Urinary bladder (tissue), 4 donors: Measurements from ENCODE around the gene TRMT1L. TPM values are rescaled to one million over a fixed set of nuclear protein-coding genes. Genes with fewer than 3 reads are reported as not detected.

ENCODE experiments used
- DNase-seq: peaks from one replicate; pipeline ENCODE4 v3.0.0-alpha.2; 2015; ENCODE audit errors: extremely low spot score
- H3K27ac ChIP-seq: one replicate; pipeline ENCODE4 v1.5.1; 2013; ENCODE audit warnings: low read depth, mild to moderate bottlenecking, moderate library complexity
- H3K36me3 ChIP-seq: one replicate; pipeline ENCODE4 v1.6.1; 2013; ENCODE audit warnings: mild to moderate bottlenecking, moderate library complexity; ENCODE audit not compliant: insufficient read depth
- H3K4me1 ChIP-seq: one replicate; pipeline ENCODE4 v1.6.1; 2013; ENCODE audit warnings: mild to moderate bottlenecking, moderate library complexity; ENCODE audit not compliant: insufficient read depth
- H3K4me3 ChIP-seq: one replicate; pipeline ENCODE4 v1.5.1; 2013; ENCODE audit warnings: low read depth, low read length
- WGBS: extraction: QIAGEN DNeasy Blood & Tissue Kit; methylation state at CpG from one replicate; pipeline ENCODE4 v1.1.7; 2013; 5-methylcytosine and 5-hydroxymethylcytosine counted together
- polyA plus RNA-seq: library from polyadenylated mRNA; stranded (reverse); fragments of 200-250 nt; gene quantifications from one replicate; pipeline ENCODE4 v1.2.3, GENCODE V29; 2013
- total RNA-seq: library from RNA; depleted of rRNA; stranded (reverse); fragments of >200 nt; gene quantifications from one replicate; pipeline ENCODE4 v1.2.3, GENCODE V29; 2014
- donor health status: healthy with polysubstance abuse.
- donor health status: healthy.

The TRMT1L gene
- total and polyA plus RNA-seq, 2 donors: 14.1 to 33.1 TPM

DNA sequence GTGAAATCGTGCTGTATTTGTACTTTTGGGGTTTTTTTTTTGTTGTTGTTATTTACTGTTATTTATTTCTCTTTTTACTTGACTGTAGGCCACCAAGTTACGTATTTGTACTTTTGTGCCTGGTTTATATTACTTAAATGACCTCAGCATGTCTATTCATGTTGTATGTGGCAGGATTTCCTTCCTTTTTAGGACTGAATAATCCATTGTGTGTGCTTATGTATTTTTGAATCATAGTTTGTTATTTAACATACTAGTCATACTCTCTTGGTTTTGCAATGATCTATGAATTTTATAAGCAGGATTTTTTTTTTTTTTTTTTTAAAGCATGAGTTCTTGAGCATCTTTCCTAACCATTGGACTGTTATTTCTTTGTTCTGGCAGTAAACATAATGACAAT, 60.2 kb downstream of the TRMT1L start:
- Histone ChIP-seq H3K36me3 (peaks cover 7% of the 10 kb centered on the region), H3K4me3 (no peak overlapping the region), H3K4me1 (no peaks in the 10 kb centered on the region), H3K27ac (no peak overlapping the region)
- no peak for DNase-seq
- 83% methylated on average over 2 of the region's 2 CpGs for WGBS

DNA sequence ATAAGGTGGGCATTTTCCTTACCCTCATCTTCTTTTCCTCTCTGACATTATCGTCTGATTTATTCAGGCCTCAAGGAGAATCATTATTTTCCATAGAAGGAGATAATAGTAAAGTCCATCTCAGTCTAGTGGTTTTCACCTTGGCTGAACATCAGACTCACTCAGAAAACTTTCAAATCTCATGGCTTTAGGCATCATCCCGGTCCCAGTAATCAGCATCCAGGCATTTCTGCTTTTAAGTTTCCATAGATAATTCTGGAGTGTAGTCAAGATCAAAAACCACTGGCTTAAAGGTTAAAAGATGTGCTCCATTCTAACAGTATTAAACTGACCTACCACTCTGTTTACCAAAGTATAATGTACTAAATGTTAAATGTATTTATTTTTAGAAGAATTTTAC, 62.0 kb downstream of the TRMT1L start:
- no peak overlapping the region for H3K4me3 ChIP-seq
- no peaks in the 10 kb centered on the region for H3K4me1 ChIP-seq
- no peak overlapping the region for H3K27ac ChIP-seq
- DNase-seq: no peak
- peaks cover 7% of the 10 kb centered on the region for H3K36me3 ChIP-seq
- WGBS: 87% methylated on average over 2 of the region's 2 CpGs

DNA sequence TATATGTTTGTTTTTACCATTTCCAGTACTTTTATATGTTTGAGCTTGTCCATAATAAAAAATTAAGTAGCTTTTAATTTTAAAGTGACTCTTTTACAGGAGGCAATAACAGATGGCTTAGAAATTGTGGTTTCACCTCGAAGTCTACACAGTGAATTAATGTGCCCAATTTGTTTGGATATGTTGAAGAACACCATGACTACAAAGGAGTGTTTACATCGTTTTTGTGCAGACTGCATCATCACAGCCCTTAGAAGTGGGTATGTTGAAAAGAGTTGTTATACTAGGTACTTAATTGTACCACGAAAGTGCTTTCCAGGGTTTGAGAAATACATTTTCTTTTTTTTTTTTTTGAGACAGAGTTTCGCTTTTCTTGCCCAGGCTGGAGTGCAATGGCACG, 65.3 kb downstream of the TRMT1L start:
- DNase-seq: no peak
- 75% methylated on average over 5 of the region's 5 CpGs for WGBS
- Histone ChIP-seq H3K4me1 (no peaks in the 10 kb centered on the region), H3K36me3 (peaks cover 7% of the 10 kb centered on the region), H3K27ac (no peak overlapping the region), H3K4me3 (no peak overlapping the region)

DNA sequence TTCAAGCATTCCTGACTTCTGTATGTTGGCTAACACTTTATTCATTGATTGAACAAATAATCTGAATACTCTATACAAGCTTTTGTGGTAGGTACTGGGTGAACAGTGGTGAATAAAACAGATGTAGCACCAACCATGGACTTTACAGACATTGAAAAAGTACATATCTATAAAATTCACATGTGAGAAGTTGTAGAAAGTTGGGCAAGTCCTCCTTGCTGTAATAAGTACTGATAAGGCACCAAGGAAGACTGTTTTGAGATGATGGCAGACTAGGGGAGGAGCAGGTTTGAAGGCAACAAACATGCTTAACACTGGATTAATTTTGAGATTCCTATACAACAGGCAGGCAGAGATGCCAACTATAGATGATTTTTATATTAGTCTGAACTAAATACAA, 69.0 kb downstream of the TRMT1L start:
- no peaks in the 10 kb centered on the region for H3K4me1 ChIP-seq
- DNase-seq: no peak
- H3K27ac ChIP-seq: no peak overlapping the region
- H3K4me3 ChIP-seq: no peak overlapping the region
- no peaks in the 10 kb centered on the region for H3K36me3 ChIP-seq

DNA sequence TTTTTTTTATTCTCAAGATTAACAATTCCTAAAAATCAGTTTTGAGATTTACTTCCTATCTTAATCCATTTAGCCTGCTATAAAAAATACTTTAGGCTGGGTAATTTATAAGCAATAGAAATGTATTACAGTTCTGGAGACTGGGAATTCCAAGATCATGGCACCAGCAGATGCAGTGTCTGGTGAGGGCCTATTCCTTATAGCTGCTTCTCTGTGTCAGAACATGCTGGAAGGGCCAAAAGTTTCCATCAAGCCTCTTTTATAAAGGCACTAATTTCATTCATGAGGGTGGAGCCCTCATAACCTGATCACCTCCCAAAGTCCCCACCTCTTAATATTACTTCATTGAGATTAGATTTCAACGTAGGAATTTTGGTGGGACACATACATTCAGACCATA, 69.7 kb downstream of the TRMT1L start:
- 99% methylated on average over 1 of the region's 1 CpG for WGBS

DNA sequence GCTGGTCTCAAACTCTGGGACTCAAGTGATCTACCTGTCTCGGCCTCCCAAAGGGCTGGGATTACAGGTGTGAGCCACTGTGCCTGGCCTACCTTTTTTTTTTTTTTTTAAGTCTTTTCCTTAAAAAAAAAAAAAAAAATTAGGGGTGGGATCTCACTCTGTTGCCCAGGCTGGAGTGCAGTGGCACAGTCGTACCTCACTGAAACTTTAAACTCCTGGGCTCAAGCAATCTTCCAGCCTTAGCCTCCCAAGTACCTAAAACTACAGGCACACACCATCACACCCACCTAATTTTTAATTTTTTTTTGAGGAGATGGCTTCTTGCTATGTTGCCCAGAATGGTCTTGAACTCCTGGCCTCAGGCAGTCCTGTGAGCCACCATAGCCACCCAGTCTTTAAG, 72.9 kb downstream of the TRMT1L start:
- Histone ChIP-seq H3K27ac (no peak overlapping the region), H3K4me3 (no peak overlapping the region), H3K4me1 (no peaks in the 10 kb centered on the region), H3K36me3 (no peaks in the 10 kb centered on the region)
- DNase-seq: no peak
- 97% methylated on average over 2 of the region's 2 CpGs for WGBS

More for the DNA sequence above, 69.7 kb downstream of the TRMT1L start:
- no peaks in the 10 kb centered on the region for H3K4me1 ChIP-seq
- H3K4me3 ChIP-seq: no peak overlapping the region
- no peak for DNase-seq
- H3K36me3 ChIP-seq: no peaks in the 10 kb centered on the region
- H3K27ac ChIP-seq: no peak overlapping the region

DNA sequence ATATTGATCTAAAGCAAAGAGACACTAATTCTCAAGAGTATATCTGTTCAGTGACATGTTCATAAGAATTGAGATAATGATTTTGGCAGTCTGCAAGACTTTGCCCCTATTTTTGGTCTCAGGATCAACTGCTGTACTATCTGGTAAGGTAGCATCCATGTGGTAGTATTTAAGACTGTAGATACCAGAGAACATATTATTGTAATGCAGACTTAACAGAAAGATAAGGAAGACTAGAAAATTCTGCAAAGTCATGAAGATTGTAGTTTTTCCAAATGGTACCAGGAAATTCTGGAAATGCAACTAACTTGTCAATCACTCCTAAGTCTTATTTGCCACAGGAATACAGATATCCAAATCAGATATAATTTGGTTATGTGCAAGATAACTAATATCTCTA, 76.3 kb downstream of the TRMT1L start:
- Histone ChIP-seq H3K4me1 (no peaks in the 10 kb centered on the region), H3K4me3 (no peak overlapping the region), H3K27ac (no peak overlapping the region), H3K36me3 (no peaks in the 10 kb centered on the region)
- no peak for DNase-seq

DNA sequence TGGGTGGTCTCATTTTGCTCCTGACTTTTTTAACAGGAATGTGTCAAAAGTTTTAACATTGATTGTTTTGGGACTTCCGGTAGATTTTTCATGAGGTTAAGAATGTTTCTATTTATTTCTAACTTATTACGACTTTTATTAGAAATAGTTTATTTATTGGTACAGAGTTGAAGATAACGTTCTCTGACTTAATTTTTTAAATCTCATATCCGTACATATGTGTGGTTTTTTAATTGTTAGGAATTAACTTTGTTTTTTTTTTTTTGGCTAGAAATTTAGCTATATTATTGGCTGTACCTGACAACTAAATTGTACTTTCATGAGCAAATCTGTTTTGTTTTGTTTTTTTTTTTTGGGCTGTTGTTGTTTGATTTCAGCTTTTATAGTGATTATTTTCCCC, 79.4 kb downstream of the TRMT1L start:
- WGBS: 69% methylated on average over 4 of the region's 4 CpGs
- no peak overlapping the region for H3K4me3 ChIP-seq
- DNase-seq: no peak
- no peak overlapping the region for H3K27ac ChIP-seq
- H3K36me3 ChIP-seq: no peaks in the 10 kb centered on the region
- no peaks in the 10 kb centered on the region for H3K4me1 ChIP-seq

DNA sequence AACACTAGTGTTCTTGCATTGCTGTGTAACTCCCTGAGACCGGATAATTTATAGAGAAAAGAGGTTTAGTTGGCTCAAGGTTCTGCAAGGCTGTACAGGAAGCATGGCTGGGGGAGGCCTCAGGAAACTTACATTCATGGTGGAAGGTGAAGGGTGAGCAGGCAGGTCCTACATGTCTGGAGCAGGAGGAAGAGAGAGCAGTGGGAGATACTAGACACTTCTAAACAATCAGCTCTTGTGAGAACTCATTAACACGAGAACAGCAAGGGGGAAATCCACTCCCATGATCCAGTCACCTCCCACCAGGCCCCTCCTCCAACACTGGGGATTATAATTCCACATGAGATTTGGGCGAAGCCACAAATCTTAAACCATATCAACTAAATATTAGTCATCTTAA, 81.3 kb downstream of the TRMT1L start:
- WGBS: 86% methylated on average over 3 of the region's 3 CpGs
- Histone ChIP-seq H3K36me3 (no peaks in the 10 kb centered on the region), H3K27ac (no peak overlapping the region), H3K4me1 (no peaks in the 10 kb centered on the region), H3K4me3 (no peak overlapping the region)
- DNase-seq: no peak

DNA sequence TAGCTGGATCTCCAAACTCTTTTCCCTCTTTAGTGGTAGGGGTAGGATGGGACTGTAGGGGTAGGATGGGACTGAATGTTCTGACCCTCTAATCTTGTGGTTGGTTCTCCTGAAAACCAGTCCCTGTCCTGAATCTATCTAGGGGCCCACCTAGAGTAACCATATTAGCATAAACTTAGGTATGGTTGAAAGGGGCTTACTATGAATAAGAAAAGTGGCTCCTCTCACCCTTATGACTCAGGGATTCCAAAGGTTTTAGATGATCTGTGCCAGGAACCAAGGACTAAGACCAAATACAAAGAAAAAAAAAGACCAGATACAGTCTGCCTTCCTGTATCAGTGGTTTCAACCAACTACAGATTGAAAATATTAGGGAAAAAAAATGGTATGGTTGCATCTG, 82.4 kb downstream of the TRMT1L start:
- H3K4me1 ChIP-seq: no peaks in the 10 kb centered on the region
- peak overlapping the region; percentile 2 for H3K27ac ChIP-seq
- no peaks in the 10 kb centered on the region for H3K36me3 ChIP-seq
- H3K4me3 ChIP-seq: no peak overlapping the region
- no peak for DNase-seq

DNA sequence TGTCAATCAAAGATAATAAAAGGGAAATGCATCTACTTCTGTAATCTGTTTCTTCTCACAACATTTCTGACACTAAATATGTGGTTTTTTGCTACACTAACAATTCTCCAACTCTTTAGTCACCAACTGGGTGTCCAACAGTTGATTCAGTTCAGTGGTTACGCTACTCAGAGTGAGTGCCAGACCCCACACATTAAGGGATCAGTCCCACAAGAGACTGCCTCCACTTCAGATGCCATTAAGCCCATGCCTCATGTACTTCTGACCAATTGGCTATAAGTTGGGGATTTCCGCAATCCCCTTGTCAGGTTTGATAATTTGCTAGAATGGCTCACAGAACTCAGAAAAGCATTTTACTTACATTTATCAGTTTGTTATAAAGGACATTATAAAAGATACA, 83.0 kb downstream of the TRMT1L start:
- WGBS: over 99% methylated on average over 2 of the region's 2 CpGs
- no peak overlapping the region for H3K27ac ChIP-seq
- DNase-seq: no peak
- H3K4me3 ChIP-seq: no peak overlapping the region
- no peaks in the 10 kb centered on the region for H3K36me3 ChIP-seq
- H3K4me1 ChIP-seq: no peaks in the 10 kb centered on the region

DNA sequence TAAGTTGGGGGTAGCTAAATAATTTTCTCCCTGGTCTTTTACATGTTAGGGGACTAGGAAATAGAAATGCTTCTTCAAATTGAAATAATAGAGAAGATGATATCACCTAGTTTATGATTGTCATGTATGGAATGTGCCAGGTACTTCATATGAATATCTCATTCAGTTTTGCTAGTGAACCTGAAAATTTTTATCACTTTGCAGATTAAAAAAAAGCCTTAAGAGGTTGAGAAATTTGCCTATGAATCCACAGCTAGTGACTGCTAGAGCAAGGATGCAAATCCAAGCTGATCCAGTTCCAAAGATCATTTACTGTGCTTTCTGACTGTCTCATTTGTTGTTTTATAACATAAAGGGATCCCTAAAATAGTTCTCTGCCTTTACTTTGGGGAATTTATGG, 86.7 kb downstream of the TRMT1L start:
- no peak for DNase-seq
- no peak overlapping the region for H3K27ac ChIP-seq
- no peak overlapping the region for H3K4me3 ChIP-seq
- no peaks in the 10 kb centered on the region for H3K36me3 ChIP-seq
- H3K4me1 ChIP-seq: no peaks in the 10 kb centered on the region

DNA sequence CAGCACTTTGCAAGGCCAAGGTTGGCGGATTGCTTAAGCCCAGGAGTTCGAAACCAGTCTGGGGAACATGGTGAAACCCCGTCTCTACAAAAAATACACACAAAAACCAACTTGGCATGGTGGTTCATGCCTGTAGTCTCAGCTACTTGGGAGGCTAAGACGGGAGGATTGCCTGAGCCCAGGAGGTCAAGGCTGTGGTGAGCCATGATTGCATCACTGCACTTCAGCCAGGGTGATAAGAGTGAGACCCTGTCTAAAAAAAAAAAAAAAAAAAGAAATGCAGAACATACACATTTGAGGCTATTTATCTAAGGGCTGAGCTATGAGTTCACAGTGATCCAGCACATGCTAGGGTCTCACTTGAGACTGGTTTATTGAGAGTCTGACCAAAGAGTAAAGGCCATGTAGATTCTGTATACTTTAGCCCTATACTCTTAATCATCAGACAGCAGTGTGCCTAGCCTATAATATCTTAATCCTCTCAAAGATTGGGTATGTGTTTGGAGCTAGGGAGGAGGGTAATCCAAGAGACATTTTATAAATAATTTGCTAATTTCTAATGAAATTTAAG, 87.5 kb downstream of the TRMT1L start:
- H3K4me3 ChIP-seq: no peak overlapping the region
- no peak overlapping the region for H3K27ac ChIP-seq
- no peak for DNase-seq
- WGBS: 92% methylated on average over 4 of the region's 4 CpGs
- no peaks in the 10 kb centered on the region for H3K4me1 ChIP-seq
- no peaks in the 10 kb centered on the region for H3K36me3 ChIP-seq

DNA sequence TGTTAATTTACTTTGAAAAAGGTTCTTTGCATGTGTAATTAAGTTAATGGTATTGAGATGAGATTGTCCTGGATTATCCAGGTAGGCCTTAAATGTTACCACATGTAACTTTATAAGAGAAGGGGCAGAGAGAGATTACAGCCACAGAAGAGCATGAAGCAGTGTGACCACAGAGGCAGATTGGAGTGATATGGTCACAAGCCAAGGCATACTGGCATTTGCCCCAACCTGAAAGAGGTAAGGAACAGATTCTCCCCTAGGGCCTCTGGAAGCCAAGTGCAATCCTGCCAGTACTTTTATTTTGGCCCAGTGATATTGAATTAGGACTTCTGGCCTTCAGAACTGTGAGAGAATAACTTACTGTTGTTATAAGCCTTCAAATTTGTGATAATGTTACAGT, 88.4 kb downstream of the TRMT1L start:
- H3K27ac ChIP-seq: no peak overlapping the region
- H3K4me3 ChIP-seq: no peak overlapping the region
- no peaks in the 10 kb centered on the region for H3K4me1 ChIP-seq
- no peak for DNase-seq
- H3K36me3 ChIP-seq: no peaks in the 10 kb centered on the region
